Omental fat pad (tissue), 4 donors: Measurements from ENCODE around the gene VGLL2. TPM values are rescaled to one million over a fixed set of nuclear protein-coding genes. Genes with fewer than 3 reads are reported as not detected.

ENCODE experiments used
- ATAC-seq: fragments of 150-250 bp; one replicate; pipeline ENCODE4 v1.9.1; 2016; ENCODE audit warnings: mild to moderate bottlenecking, moderate library complexity; ENCODE audit not compliant: low FRiP score
- DNase-seq: peaks from one replicate; pipeline ENCODE4 v3.0.0-alpha.2; 2019; ENCODE audit warnings: low spot score
- CTCF ChIP-seq, 3 donors: fragments of 450-650 bp; IDR thresholded peaks; one replicate each; pipeline ENCODE4 v1.5.1; 2016 to 2017; ENCODE audit warnings: antibody characterized with exemption in 3 of 3, mild to moderate bottlenecking in 3 of 3, moderate library complexity in 2 of 3
- total RNA-seq, 4 donors: library from RNA; depleted of rRNA; stranded (reverse); fragments of >200 nt; gene quantifications; one replicate each; pipeline ENCODE4 v1.1.0, GENCODE V29; 2016

Gene VGLL2
- total RNA-seq, 4 donors from 2014 or later: not detected

GRCh38 chr6:117275205-117275604, 9.8 kb downstream of the VGLL2 start:
- DNase-seq (no peak), ATAC-seq (no peak)
- no peak for TF ChIP-seq CTCF (IDR thresholded peaks at IDR 0.05)

DNA sequence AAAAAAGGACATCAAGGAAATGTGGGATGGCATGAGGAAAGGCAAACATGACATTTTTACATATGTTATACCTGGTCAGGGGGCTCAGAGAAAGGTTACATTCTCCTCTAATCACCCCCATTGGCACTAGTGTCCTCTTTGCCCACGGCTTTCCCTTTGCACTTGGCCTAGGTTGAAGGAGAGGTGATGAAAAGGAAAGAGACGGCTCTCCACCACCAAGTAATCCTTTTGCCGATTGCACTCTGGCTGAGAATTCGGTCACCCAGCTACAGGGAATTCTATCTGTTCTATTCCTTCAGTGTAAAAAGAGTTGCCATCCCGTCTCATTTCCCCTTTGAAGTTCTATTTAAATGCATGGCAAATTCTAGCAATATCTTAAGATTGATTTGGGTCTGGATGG, 10.4 kb downstream of the VGLL2 start:
- no peak for TF ChIP-seq CTCF (IDR thresholded peaks at IDR 0.05)
- no peak for DNase-seq
- no peak for ATAC-seq

DNA sequence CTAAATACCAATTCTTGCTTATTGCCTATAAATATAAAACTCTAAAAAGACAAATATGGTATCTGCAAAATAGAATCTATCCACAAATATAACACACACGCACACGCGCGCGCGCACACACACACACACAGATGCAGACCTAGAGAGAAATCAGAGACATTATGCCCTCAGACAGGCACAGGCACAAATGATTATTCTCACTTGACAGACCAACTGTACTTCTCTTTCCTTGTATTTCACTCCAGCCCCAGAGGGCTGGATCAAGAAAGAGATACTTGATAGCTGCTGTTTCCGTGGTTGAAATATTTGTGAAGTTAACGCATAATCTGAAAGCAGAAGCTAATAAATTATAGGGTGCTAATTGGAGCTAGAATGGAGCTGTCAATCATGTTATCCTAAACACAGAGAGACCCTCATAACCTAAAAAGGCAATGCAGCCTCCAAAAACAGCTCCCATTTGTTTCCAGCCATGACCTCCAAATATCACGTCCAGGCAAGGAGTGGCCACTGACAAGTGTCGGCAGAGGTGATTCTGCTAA, 11.5 kb downstream of the VGLL2 start:
- DNase-seq: no peak
- ATAC-seq: no peak
- TF ChIP-seq CTCF (IDR thresholded peaks at IDR 0.05): no peak

- no peak for ATAC-seq
- no peak for TF ChIP-seq CTCF (IDR thresholded peaks at IDR 0.05)
- no peak for DNase-seq
These were observed 15.6 kb downstream of the VGLL2 start for GRCh38 chr6:117280922-117281321.

DNA sequence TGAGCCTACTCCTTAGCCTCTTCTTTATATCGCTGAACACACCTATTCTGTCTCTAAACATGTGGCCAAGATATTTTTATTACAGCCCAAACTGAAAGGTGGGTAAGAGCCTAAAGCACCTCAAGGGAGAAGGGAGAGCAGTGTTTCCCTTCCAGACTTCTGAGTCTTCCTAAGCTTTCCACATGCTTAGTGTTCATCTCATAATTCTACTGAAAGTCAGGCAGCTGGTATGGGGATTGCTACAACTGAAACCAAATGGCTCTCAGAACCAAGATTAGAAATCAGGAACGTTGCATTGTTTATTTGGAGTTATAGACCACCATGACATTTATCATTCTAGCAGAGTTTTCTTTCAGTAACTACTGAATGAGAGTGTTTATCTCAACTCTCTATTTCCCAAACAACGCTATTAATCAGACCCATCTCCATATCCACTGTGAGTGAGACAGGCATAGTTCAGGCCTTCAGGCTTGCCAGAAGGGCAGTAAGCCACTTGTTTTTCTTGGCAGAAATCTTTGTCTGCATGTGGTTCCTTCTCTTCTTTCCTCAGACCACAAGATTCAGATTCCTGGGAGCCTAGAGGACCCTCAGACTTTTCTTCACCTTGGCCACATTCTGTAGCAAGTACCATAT, 22.8 kb downstream of the VGLL2 start:
- TF ChIP-seq CTCF (IDR thresholded peaks at IDR 0.05): no peak
- ATAC-seq: no peak
- DNase-seq: no peak

- DNase-seq (no peak), ATAC-seq (no peak)
- no peak for TF ChIP-seq CTCF (IDR thresholded peaks at IDR 0.05)
These were observed 25.0 kb downstream of the VGLL2 start for GRCh38 chr6:117290173-117290846.

DNA sequence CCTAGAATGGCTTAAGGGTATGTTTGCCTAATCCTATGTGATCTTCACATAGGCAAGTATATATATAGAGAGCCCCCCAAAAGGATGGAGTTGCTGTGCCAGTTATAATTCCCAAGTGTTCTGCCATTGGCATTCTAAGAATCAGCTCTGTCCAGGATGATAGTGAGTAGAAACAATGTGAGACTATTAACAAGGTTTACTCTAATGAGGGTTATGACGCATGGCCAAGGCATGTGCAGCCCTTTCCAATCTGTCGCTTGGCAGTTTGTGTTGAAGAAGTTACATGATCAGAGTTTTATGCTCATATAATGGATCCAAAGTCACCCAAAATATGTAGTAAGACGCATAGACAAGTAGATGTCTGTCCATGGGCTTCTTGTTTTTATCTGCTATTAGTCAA, 33.6 kb downstream of the VGLL2 start:
- no peak for TF ChIP-seq CTCF (IDR thresholded peaks at IDR 0.05)

More for the DNA sequence above, 33.6 kb downstream of the VGLL2 start:
- ATAC-seq (no peak), DNase-seq (no peak)
